Activated effector memory CD4-positive, alpha-beta T cell treated with Interleukin-2 at 50 U/mL for 16 hours (primary cell): ENCODE results near the gene CDK14.

ENCODE experiments used
- DNase-seq: peaks from one replicate; pipeline ENCODE4 v3.0.0-alpha.2; 2020

The CDK14 gene

DNA sequence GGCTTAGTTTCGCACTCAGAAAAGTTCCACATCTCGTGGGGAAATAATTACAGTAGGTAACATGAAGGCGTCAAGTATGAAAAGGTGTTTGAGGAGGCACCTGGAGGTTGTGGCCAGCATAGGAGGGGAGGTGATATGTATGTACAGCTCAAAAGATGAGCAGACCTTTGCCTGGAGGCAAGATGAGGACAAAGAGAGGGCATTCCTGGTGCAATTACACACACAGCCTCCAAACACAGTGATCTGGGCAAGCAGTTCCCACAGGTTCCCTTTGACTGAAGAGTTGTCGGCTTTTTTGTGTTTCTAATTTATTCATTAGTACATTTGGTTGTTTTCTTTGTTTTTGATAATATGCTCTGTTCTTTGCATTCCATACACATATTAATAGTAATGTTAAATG, 46.9 kb downstream of the CDK14 start:
- no peak for DNase-seq

DNA sequence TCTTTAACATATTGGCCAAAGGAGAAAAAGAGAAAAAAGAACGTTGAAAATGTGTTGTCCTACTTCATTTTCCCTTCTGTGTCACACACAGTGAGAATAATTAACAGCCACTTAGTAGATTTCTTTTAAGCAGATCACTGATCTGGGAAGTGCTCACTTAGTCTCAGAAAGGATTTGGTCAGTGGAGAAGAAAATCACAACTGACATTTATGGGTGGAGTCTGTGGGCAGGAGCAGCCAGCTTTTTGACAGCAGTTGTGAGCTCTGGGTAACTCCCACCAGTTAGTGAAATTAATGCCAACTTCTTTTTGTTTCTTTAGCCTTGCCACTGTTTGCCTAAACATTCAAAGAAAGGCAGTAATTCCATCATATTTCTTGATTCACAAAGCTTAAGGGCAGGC, 49.7 kb downstream of the CDK14 start:
- DNase-seq, result no peak

DNA sequence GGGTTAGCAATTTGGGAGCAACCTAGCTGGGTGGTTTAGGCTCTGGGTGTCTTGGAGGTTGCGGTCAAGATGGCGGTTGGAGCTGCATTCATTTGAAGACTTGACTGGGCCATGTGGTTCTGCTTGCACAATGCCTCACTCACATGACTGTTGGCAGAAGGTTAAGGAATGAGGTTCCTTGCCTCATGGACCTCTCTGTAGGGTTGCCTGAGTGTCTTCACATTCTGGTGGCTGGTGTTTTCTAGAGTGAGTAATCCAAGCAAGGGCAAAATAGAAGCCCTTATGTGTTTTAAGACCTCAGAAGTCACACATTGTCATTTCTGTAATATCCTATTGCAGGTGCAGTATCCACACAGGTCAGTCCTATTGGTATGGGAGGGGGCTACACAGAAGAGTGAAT, 52.0 kb downstream of the CDK14 start:
- DNase-seq, result no peak

DNA sequence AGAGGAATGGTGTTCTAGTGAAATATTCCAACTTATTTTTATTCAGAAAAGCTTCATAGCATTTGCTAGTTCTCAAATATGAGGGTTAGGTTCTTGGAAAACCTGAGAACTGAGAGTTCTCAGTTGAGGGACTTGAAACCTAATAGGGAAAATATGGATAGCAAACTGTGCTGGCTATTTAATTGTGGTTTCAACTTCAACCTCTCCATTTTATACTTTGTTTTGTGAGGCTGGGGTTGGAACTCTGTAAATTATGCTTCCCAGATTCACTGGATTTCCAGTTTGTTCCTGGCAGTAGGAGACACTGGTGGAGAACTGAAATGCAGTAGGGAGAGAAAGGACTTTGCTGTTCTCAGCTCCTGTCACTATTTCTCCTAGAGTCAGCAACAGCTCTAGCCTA, 52.7 kb downstream of the CDK14 start:
- no peak for DNase-seq

DNA sequence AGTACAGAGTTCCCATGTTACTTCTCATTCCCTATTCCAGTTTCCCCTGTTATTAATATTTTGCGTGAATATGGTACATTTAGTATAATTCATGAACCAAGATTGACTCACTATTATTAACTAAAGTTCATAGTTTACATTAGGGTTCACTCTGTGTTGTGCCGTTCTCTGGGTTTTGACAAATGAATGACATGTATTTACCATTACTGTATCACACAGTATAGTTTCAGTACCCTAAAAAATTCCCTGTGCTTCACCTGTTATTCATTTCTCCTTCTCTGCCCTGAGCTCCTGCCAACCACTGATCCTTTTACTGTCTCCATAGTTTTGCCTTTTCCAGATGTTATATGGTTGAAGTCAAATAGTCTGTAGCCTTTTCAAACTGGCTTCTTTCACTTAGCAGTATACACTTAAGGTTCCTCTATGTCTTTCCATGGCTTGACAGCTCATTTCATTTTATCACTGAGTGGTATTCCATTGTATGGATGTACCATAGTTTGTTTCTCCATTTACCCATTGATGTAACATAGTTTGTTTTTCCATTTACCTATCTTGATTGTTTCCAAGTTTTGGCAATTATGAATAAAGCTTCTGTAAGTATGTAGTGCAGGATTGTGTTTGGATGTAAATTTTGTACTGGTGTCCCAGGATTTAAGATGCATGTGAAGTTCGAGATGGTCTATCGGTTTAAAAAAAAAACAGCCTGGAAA, 58.8 kb downstream of the CDK14 start:
- no peak for DNase-seq

DNA sequence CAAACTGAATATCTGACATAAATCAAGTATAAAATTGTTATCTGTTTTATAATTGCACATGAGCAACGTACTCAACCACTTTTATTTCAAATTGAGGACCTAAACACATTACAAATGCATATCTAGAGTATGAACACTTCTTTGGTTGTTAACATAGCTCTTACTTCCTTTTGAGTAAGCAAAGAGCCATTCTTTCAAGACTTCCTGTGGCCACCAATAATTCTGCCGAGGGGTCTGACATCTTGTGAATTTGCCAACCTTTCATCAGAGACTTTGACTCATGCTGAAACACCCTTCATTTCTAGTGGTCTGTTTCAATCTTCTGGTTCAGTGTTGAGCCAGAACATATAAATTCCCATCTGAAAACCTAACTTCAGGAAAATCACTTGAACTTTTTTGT, 59.4 kb downstream of the CDK14 start:
- no peak for DNase-seq

DNA sequence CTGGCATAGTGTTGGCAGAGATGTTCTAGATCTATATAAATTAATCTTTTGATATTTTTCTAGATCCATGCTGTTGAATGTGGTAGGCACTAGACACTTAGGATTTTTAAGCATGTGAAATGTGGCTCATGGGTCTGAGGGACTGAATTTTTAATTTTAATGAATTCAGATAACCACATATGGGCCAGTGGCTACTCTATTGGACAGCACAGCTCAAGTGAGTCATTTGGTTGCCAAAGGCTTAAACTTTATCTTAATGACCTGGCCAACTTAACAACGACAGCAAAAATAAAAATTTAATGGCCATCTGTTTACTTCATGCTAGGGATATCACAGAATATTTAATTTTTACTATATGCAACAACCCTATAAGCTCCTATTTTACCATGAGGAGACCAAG, 61.4 kb downstream of the CDK14 start:
- DNase-seq, result no peak

DNA sequence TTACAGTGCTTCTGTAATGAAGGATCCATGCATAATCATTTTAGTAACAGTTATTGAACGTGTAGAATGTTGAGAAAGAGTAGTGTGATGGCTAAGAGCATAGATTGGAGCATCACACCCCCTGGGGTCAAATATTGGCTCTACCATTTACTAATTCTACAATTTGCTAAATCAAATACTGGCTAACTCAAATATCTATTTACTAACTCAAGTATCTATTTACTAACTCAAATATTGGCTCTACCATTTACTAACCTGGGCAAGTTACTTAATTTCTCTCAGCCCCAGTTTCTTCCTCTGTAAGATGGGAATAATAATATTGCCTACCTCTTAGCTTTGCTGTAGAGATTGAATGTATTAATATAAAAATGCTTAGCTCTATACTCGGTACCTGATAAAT, 64.0 kb downstream of the CDK14 start:
- DNase-seq, result no peak

DNA sequence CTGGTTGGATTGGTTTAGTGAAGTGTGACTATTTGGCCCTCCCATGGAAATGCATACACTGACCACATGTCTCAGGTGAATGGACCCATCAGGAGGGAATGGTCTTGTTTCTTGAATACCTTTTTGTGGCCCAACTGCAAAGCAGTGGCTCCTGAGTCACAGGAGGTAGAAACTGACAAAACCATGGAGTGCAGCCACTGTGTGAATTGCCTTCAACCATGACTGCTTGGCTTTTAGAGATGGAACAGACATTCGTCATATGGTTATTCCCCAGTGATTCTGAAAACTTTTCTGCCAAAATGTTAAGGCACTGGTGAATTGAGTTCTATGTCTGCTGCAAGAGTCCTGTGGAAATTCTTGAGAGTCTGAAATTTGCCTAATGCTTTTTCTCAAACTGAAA, 64.7 kb downstream of the CDK14 start:
- DNase-seq, result no peak

DNA sequence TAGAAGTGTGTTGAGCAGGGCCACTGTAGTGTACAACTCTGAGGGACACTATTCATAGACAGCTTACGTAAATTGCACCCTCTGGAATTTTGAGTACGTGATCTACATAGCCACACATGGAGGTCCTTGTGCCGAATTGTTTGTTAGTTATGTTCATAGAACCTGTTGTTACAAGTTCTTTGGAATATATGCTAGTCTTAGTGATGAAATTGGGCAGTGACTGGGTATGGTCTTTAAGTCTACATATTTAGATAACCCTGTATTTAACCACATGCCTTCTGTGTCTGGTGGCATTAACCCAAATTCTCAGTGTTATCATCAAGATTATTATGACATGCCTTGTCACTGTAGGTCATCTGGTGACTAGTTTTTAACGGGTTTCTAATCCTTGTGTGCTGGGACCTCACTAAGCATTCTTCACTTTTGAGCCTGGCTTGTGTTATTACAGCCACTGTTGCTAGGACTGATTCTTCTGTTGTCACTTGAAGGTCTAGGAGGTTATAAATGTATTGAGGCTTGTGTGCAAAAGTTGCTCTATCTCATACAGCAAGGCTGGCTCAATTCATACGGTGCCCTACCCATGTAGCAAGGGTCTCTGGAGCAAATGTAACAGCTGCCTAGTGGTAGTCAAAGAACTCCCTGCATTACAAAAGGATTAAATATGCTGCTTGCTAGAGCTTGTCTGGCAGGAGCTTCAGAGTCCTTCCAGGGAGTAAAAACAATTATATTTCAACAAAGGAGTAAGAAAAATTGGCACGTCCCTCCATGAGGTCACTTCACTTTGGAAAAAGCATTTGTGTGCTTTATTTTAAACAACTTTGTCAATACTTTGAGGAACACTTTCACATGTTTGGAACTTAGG, 65.4 kb downstream of the CDK14 start:
- no peak for DNase-seq

DNA sequence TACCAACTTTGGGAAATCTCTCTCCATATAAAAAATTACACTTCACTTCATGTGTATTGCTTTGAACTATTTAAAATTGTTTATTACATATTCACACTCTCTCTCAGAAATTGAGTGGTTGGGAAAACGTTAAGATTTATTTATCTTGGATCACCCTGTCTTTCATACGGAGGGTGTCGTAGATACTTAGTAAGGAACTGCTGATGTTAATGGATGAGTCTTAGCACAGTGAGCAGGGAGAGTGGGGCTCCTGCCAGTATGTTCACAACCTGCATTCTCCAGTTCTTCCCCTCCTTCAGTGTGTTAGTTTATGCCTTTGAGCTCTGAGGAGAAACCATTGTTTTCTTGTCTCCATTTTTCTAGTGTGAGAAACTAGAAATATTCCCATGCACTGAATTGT, 67.1 kb downstream of the CDK14 start:
- no peak for DNase-seq

DNA sequence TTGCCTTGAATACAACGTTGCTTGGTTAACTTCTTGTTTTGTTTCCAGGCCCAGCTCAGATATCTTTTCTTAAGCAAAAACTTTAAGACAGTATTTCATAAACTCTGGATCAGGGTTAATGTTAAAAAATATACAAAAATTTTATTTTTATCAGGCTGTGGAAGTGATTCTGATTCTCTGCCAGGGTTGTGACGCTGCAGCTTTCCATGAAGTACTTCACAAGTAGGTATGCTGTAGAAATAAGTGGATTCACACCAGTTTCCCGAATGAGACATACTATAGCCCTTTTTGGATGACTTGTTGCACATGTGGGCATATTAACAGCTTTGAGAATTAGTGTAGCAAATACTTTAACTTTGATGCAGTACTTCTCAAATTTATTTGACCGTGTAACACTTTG, 70.1 kb downstream of the CDK14 start:
- DNase-seq, result no peak

DNA sequence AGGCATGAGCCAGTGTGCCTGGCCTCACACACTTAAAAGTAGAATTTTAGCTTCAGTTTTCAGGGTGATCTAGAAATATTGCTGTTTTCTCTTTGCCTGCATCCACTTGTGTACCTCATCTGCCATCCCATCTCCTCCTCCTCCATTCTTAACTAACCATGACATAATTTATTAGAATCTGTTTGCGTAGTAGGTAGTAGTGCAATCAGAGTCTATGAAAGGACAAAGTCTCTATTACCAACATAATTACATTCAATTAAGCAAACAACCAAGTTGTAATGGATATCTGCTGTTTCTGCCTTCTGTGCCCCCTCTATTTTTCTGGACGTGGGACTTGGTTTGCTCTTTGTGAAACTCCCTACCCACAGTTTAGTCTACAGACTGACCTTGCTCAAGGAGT, 72.9 kb downstream of the CDK14 start:
- DNase-seq, result no peak

DNA sequence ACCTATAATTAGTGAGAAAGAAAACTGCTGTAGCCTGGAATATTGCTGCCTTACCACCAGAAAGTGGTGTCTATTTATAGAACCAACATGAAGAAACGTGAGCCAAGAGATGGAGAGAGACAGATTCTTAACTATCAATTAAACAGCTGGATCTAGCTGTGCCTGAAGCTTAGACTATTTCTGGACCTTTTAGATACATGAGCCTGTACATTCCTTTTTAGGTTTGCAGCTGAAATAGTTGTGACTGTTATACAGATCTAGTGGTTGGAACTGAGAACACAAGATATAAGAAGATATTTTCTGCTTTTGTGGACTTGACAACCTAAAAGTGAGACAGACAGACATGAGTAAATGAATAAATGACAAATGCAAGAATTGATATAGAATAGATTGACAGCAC, 73.4 kb downstream of the CDK14 start:
- DNase-seq, result no peak

DNA sequence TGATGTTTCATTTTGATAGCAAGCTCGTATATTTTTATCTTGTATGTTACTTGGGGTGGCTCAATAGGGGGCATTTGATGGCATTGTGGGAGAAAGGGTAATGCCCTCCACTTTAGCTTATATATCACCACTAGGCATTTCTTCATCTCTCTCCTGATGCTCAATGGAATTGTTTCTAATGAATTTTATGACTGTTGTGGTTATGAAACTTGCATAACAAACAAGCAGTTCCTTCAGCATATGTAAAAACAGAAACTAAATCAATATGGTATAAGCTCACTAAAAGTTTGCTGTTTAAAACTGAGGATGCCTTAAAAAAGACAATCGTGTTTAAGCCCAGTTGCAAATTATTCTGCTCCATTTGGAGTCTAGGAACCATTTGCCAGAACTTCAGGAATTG, 75.5 kb downstream of the CDK14 start:
- DNase-seq, result no peak

DNA sequence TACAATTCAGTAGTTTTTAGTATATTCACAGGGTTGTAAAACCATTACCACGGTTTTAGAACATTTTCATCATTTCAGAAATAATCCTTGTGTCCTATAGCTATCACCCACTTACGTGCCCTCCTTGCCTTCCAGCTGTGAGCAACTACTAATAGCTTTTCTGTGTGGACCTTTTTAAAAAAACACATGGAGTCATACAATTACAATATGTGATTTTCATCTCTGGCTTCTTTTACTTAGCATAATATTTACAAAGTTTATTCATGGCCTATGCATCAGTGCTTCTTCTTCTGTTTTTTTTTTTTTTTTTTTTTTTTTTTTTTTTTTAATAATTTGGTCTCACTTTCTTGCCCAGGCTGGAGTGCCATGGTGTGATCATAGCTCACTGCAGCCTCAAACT, 76.1 kb downstream of the CDK14 start:
- no peak for DNase-seq

DNA sequence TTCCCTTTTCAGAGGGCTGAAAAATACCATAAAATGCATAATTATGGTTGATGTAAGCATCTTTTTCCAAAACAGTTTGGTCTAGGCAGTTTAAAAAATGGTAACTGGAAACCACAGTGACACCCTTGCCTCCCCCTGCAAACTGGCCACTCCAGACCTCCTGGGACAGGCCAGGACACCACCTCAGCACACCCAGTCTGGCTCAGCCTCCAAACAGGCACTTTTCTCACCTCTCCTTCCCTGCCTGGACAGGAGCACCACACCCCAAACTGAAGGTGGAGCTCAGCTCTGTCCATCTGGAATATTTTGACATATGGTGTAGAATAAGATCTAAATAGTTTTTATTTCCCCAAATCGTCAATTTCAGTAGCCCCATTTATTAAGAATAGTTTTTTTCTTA, 78.5 kb downstream of the CDK14 start:
- DNase-seq, result no peak

DNA sequence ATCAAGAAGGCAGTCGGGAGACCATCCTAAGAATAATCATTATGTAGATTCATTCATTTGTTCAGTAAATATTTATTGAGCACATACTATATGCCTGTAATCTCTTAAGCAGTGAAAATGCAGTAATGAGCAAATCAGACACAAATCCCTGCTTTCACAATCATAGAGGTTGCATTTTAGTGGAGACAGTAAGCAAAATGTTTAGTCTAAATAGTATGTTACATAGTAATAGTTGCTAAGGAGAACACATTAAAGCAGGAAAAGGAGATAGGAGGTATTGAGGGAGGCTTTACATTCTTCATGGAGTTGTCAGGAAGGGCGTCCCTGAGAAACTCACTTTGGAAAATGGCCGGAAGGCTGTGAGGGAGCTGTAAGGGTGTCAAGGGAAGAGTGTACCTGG, 79.9 kb downstream of the CDK14 start:
- no peak for DNase-seq

DNA sequence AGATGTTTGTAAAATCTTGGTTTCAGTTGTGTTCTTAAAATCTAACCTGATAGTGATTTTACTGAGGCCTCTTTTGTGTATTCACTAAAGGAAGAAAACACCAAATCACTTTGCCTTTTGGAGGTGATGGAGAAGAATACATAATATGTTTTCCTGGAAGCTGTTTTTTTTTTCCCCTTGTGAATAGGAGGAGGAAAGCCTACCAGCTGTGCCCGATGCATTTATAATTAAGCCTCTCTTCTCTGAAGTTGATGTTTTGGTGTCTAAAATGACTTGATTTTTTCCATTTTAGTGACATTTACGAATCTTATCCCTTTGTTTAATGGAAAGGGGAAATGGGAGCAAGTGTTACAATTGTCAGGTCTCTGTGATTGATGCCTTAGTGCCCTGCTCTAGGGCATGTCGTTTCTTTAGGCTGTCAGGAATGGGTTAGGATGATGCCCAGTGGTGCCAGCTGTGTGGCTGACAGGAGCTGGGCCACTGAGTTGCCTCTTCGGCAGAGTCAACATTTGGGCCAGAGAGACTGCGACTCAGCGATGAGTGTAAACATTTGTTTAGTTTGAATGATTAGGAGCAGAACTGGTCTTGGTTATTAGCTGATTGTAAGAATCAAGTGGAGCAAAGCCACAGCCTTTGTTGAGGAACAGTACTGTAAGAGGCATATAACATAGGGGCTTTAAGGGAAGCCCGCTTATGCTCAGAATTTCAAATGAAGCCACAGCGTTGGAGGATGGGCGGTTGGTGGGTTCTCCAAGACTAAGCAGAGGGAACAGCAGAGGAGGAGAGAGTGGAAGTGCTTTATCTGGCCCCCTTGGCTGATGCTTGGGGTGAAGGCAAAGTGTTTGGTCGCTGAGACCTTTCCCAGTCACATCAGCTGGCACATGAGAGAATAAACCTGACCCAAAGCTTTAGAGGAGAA, 81.6 kb downstream of the CDK14 start:
- DNase-seq, result no peak

DNA sequence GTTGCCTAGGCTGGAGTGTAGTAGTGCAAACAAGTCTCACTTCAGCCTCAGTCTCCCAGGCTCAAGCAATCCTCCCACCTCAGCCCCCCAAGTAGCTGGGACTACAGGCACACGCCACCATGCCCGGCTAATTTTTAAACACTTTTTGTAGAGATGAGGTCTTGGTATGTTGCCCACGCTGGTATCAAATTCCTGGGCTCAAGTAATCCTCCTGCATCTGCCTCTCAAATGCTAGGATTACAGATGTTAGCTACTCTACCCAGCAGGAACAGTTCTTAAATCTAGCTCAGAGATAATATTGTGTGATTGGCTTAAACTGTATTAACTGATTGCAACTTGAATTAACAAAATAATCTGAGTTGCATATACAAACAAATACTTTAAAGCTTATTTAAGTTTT, 82.9 kb downstream of the CDK14 start:
- no peak for DNase-seq

DNA sequence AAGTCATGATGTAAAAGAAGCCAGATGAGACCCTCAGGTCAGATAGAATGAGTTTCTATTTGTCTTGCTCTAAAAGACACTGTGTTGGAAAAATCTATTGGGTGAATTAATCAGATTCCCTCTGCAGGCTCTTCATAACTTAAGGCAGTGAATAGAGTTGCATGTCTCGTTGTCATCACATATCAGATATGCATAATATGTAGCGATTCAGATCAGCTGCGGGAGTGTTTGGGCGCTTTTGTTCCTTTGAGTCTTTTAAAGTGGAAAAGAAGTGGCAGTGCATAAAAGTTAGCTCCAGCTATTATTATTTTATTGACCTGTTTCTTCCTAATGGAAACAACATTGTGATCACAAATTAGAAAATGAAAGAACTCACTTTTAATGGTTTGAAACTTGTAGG, 84.4 kb downstream of the CDK14 start:
- no peak for DNase-seq

DNA sequence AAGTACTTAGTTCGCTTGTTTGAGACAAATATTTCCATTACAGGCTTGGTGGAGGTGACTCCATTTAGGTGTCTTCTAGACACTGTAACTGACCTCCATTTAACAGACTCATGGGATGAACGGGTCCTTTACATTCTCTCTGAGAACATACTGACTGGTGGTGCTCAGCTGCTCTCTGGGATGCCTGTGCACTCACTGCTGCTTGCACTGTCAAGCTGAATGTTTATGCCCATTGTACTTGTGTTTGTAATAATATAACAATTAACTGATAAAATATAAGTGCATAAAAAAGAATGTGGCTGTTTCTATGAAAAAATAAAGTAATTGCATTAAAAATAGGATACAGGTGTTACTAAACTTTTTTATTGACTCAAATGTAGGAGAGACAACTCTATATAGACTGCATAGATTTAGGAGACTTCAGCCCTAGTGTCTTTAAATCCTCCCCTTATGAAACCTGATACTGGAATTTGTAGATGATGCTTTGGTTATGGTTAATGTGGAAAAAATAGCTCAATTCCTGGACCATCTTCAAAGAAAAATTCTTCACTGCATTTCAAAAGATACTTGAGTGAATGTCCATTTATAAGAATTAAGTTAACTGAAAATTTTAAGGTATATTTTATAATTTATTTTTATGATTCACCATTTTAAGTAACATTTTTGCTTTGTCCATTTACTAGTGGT, 85.4 kb downstream of the CDK14 start:
- DNase-seq, result no peak

DNA sequence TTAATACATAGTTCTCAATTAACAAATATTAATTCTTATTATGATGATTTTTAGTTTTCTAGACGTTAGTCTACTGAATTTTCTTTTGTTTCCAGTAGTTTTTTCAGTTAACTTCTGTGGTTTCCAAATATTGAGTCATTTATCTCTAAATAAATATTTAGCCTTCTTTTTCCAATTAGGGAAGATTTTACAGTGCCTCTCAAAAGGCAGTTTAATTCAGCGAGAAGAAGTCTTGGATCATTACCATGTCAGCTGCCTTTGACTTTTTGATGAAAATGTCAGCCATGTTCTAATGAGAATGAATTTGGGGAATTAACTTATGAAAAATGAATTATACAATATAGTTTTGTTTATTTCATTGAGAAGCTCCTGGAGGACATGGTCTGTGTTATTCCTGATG, 90.0 kb downstream of the CDK14 start:
- no peak for DNase-seq
